ENCODE data around the gene CPSF4L.

- TF ChIP-seq POLR2A (IDR thresholded peaks at IDR 0.05; ENCODE audit: insufficient read depth in 1 of 2, low read depth in 2 of 2, low read length in 2 of 2) (no peak), KLF16 (CRISPR knock-in tag; IDR thresholded peaks at IDR 0.05) (no peak), ZNF263 (CRISPR knock-in tag; IDR thresholded peaks at IDR 0.05) (no peak)
These were observed 32.9 kb downstream of the CPSF4L start for GRCh38 chr17:73228748-73229236.

Data from HepG2 (cell line).